Cortex of kidney (tissue), 1 donor: ENCODE measurements around the gene USP33.
"Not testable (repeated sequence)": the region's sequence is repeated elsewhere in the genome, so short reads cannot be mapped to it uniquely, and the experiment has no call there.

Experiments used
- DNase-seq: peaks from one replicate; lab custom pipeline; 2025; lab: John Stamatoyannopoulos, UW

Gene USP33

DNA sequence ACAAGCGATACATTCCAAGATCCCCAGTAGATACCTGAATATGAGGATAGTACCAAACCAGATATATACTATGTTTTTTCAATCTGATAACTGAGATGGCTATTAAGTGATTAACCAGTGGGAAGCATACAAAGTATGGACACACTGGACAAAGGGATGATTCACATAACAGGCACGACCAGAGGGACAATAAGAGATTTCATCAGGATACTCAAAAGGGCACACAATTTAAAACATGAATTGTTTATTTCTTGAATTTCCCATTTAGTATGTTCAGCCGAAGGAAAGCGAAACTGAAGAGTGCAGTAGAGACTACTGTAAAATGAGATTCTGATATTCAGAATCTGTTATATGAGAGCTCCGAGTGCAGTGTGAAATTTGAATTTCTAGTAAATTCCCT, 87.8 kb downstream of the USP33 start:
- no peak for DNase-seq

DNA sequence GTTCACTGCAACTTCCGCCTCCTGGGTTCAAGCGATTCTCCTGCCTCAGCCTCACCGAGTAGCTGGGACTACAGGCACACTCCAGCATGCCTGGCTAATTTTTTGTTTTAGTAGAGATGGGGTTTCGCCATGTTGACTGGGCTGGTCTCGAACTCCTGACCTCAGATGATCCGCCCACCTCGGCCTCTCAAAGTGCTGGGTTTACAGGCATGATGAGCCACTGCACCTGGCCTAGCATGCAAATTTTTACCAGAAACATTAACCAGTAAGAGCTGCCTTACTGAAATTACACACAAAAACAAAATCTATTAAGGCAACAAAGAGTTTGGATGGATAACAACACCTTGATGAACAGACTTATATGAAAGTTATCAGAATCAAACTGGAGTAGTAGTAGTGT, 89.3 kb downstream of the USP33 start:
- no peak for DNase-seq

DNA sequence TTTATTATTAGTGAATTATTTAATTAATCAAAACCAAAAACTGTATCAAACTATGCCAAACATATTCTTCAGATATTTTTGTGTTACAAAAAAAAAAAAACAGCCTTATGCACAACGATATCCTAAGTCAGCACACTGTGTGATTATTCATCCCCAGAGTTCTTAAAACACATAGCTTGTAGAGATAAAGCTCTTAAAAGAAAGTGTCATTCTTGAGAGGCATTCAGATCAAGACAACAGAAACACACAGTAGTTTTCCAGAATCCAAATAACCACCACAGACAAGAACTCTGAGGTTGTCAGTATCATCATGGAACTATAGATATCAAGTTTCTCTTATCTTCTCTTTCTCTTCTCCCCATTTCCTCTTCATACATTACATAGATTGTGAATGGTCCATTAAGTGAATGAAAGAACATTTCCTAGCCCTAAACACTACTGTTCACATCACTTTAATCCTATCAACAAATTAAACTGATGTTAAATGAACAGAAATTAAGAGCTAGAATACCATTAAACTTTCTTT, 90.7 kb downstream of the USP33 start:
- no peak for DNase-seq

DNA sequence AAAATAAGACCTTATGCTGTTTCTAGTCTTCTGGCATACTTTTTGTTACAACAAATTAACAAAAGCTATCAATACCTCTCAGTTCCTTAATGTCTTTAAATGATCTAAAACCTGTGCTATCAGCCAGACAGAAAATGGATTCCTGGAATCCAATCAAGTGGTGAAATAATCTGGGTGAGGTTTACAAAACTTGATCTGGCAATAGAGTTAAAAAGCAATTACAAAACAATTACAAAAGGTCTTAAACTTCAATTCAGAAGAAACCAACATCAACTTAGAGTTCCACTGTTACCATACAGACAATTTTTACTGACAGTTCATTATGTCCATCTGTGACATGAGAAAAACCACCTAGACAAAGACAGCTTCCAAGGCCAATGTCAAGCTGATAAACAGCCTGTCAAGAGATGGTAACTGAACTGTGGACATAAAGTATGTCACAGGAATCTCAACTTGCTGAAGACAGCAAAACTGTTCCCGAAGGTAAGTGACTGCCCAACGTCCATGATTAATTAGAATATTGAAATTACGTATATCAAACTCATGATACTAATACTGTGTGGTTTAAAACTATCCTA, 94.6 kb downstream of the USP33 start:
- no peak for DNase-seq

DNA sequence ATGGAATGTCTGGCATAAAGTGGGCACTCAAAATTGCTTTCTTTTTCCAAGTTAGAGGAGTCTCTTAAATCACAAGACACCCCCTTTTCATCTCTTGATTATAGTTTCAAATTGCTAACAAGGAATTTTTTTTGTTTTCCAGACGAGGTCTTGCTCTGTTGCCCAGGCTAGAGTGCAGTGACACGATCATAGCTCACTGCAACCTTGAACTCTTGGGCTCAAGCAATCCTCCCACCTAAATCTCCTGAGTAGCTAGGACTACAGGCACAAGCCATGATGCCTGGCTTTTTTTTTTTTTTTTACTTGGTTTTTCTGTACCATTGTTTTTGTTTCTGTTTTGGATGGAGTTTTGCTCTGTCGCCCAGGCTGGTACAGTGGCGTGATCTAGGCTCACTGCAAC, 98.0 kb downstream of the USP33 start:
- DNase-seq: no peak

DNA sequence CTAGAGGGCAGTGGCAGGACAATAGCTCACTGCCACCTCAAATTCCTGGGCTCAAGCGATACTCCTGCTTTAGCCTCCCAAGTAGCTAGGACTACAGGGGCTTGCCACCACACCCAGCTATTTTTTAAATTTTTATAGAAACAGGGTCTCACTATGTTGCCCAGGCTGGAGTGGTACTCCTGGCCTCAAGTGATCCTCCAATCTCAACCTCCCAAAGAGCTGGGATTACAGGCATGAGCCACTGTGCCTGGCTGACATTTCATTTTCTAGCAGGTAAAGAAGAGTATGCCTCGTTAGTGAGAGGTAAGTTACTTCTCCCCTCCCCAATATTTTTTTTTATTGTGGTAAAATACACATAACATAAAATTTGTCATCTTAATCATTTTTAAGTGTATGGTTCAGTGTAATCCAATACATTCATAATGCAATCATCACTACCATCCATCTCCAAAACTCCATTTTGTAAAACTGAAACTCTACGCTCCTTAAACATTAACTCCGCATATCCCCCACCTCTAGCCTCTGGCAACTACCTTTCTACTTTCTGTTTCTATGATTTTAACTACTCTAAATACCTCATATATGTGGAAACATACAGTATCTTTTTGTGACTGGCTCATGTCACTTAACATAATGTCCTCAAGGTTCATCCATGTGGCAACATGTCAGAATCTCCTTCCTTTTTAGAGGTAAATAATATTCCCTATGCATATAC, 99.6 kb downstream of the USP33 start:
- DNase-seq: no peak

DNA sequence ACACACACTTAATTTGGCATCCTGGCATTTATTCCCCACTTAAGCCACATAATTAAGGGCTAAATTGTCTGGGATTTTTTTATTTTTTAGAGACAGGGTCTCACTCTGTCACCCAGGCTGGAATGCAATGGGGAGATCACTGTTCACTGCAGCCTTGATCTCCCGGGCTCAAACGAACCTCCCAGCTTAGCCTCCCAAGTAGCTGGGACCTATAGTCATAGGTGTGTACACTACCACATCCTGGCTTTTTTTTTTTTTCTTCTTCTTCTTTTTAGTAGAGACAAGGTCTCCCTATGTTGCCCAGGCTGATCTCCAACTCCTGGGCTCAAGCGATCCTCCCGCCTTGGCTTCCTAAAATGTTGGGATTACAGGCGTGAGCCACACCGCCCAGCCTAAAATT, 101.4 kb downstream of the USP33 start:
- no peak for DNase-seq

DNA sequence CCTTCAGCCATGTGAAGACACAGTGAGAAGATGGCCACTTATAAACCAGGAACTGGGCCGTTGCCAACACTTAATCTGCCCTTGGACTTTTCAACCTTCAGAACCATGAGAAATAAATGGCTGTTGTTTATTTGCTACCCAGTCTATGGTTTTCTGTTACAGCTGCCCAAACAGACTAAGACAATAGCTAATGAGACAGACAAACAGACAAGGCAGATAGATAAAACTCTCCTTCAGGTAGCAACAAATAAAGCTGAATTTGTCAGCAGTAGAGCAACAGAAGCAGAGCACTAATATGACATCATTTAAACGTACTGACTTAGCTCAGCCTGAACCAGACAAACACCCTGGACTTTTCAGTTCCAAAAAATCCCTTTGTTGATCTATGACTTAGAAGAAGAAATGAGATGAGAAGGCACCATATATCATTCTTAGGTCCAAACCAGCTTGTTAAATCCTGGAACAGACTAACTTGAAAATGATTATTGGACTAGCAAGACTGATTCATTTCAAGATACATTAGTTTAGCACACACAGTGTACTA, 104.1 kb downstream of the USP33 start:
- no peak for DNase-seq

DNA sequence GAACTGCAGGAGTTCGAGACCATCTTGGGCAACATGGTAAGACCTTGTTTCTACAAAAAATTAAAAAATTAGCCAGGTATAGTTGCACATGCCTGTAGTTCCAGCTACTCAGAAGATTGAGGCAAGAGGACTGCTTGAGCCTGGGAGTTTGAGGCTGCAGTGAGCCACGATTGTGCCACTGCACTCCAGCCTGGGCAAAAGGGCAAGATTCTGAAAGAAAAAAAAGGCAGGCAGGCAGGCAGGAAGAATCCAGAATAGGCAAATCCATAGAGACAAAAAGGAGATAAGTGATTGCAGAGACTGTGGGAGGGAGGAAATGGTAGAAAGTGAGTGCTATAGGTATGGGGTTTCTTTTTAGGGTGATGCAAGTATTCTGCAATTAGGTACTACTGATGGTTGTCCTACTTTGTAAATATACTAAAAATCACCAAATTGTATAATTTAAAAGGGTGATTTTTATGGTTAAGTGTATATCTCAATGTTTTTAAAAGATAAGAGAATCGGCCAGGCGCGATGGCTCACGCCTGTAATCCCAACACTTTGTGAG, 106.6 kb downstream of the USP33 start:
- no peak for DNase-seq

DNA sequence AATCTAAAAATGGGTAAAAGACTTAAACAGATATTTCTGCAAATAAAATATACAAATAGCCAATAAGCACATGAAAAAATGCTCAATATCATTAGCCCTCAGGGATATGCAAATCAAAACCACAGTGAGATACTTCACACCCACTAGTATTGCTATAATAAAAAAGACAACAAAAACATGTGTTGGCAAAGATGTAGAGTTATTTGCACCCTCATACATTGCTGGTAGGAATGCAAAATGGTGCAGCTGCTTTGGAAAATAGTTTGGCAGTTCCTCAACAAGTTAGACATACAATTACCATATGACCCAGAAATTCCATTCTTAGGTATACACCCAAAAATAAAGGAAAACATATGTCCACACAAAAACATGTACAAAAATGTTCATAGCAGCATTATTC, 107.4 kb downstream of the USP33 start:
- DNase-seq: no peak

DNA sequence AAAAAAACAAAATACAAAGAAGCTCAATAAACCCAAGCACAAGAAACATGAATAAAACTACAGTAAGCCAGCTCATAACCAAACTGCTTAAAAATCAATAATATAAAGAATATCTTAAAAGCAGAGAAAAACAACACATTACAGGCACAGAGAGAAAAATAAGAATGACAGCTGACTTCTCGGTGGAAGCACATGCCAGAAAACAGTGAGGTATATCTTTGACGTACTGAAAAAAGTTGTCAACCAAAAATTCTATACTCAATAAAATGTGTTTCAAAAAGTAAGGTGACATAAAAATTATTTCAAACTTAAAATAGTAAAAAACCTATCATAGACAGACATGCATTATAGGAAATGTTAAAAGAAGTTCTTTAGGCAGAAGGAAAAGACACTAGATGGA, 110.5 kb downstream of the USP33 start:
- DNase-seq: no peak

DNA sequence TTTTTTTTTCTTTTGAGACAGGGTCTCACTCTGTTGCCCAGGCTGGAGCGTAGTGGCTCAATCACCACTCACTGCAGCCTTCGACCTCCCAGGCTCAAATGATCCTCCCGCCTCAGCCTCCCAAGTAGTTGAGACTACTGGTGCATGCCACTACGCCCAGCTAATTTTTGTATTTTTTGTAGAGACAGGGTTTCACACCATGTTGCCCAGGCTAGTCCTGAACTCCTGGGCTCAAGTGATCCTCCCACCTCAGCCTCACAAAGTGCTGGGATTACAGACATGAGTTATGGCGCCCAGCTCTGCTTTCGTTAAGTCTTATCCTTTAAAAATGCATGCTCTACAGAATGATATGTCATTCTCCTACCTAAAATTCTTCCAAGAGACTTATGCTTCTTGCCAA, 113.4 kb downstream of the USP33 start:
- not testable (repeated sequence) for DNase-seq
